Measurements from ENCODE around the gene PCK1.

The PCK1 gene

GRCh38 chr20:57536771-57537724 is 23.9 kb upstream of the PCK1 start:
- DNase-seq: no peak

GRCh38 chr20:57537822-57538221 is 23.1 kb upstream of the PCK1 start:
- DNase-seq: no peak

- DNase-seq: no peak
Measured at GRCh38 chr20:57539889-57540288, 21.0 kb upstream of the PCK1 start.

GRCh38 chr20:57540890-57541580 is 19.9 kb upstream of the PCK1 start:
- DNase-seq: no peak

- no peak for DNase-seq
Measured at GRCh38 chr20:57543754-57544153, 17.2 kb upstream of the PCK1 start.

GRCh38 chr20:57544838-57545564 is 15.9 kb upstream of the PCK1 start:
- no peak for DNase-seq

- DNase-seq: no peak
Measured at GRCh38 chr20:57545927-57546662, 14.8 kb upstream of the PCK1 start.

- DNase-seq: no peak
Measured at GRCh38 chr20:57546956-57547649, 13.8 kb upstream of the PCK1 start.

GRCh38 chr20:57548177-57549058 is 12.5 kb upstream of the PCK1 start:
- DNase-seq: no peak

- no peak for DNase-seq
Measured at GRCh38 chr20:57552471-57552870, 8.4 kb upstream of the PCK1 start.

GRCh38 chr20:57553376-57554018 is 7.4 kb upstream of the PCK1 start:
- DNase-seq: no peak

GRCh38 chr20:57555457-57556184 is 5.3 kb upstream of the PCK1 start:
- DNase-seq: no peak

- no peak for DNase-seq
Measured at GRCh38 chr20:57556980-57557274, 4.0 kb upstream of the PCK1 start.

- DNase-seq: no peak
Measured at GRCh38 chr20:57557926-57558613, 2.8 kb upstream of the PCK1 start.

- no peak for DNase-seq
Measured at GRCh38 chr20:57558614-57559288, 2.2 kb upstream of the PCK1 start.

GRCh38 chr20:57559289-57559634 is 1.6 kb upstream of the PCK1 start:
- no peak for DNase-seq

GRCh38 chr20:57559658-57560553 is 1.0 kb upstream of the PCK1 start:
- DNase-seq: no peak

Measured in CD4-positive, alpha-beta T cell treated with Interferon gamma for 1 hour (primary cell).